ENCODE data around the gene GIN1.

DNA sequence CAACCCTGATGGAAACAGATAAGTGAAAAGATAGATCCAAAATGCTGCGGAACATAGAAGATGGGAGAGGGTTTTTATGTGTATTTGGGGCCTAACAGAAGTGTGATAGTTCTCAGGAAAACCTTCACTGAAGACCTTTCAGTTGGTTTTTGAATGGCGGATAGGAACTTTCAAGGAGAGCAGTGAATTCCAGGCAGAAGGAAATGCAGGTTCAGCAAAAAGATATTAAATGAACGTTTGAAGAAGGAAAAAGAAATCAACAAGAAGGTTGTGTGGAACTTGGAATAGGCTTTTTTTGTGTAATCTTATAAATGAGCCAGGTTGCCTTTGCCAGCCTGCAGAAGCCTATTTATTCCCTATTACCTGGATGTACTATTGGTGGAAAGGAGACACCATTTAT is 2.3 kb upstream of the GIN1 start:
- TF ChIP-seq POLR2A (IDR thresholded peaks at IDR 0.05; ENCODE audit: low read depth, low read length): no peak
- TF ChIP-seq POLR2AphosphoS5 (IDR thresholded peaks at IDR 0.05; ENCODE audit: low read depth, low read length): no peak
- TF ChIP-seq TAF1 (IDR thresholded peaks at IDR 0.05; ENCODE audit: low read depth, low read length): no peak
- TF ChIP-seq SPI1 (IDR thresholded peaks at IDR 0.05; ENCODE audit: low read depth, low read length): no peak
- TF ChIP-seq POU2F2 (IDR thresholded peaks at IDR 0.05; ENCODE audit: low read depth, low read length): no peak
